HG03139 (cell line): ENCODE results near the gene PTPRG.

Experiments
- ATAC-seq: cut with Tn5 transposase; IDR thresholded peaks from one replicate; pipeline ENCODE4 v1.9.1; 2021; ENCODE audit not compliant: unreplicated experiment

Gene PTPRG

GRCh38 chr3:61648481-61648880 lies 87.1 kb downstream of the PTPRG start:
- ATAC-seq, result no peak

- no peak for ATAC-seq
These were observed 88.2 kb downstream of the PTPRG start for GRCh38 chr3:61649381-61650170.

GRCh38 chr3:61650276-61650675 lies 88.9 kb downstream of the PTPRG start:
- ATAC-seq, result no peak

- no peak for ATAC-seq
These were observed 89.5 kb downstream of the PTPRG start for GRCh38 chr3:61650719-61651410.

GRCh38 chr3:61657689-61658088 lies 96.3 kb downstream of the PTPRG start:
- ATAC-seq, result no peak

- no peak for ATAC-seq
These were observed 101.5 kb downstream of the PTPRG start for GRCh38 chr3:61662861-61663260.

GRCh38 chr3:61663356-61664104 lies 102.2 kb downstream of the PTPRG start:
- no peak for ATAC-seq

GRCh38 chr3:61664105-61664482 lies 102.7 kb downstream of the PTPRG start:
- no peak for ATAC-seq

GRCh38 chr3:61665121-61665520 lies 103.8 kb downstream of the PTPRG start:
- no peak for ATAC-seq

- ATAC-seq, result no peak
These were observed 104.6 kb downstream of the PTPRG start for GRCh38 chr3:61665987-61666386.

GRCh38 chr3:61666615-61667330 lies 105.4 kb downstream of the PTPRG start:
- ATAC-seq, result no peak

GRCh38 chr3:61667383-61667782 lies 106.0 kb downstream of the PTPRG start:
- ATAC-seq, result no peak

- ATAC-seq, result no peak
These were observed 106.4 kb downstream of the PTPRG start for GRCh38 chr3:61667814-61668213.

- ATAC-seq, result no peak
These were observed 107.0 kb downstream of the PTPRG start for GRCh38 chr3:61668317-61668864.

- ATAC-seq, result no peak
These were observed 107.8 kb downstream of the PTPRG start for GRCh38 chr3:61669203-61669602.

- no peak for ATAC-seq
These were observed 108.4 kb downstream of the PTPRG start for GRCh38 chr3:61669668-61670299.

GRCh38 chr3:61673651-61674050 lies 112.3 kb downstream of the PTPRG start:
- no peak for ATAC-seq

- ATAC-seq, result no peak
These were observed 113.2 kb downstream of the PTPRG start for GRCh38 chr3:61674596-61674995.

GRCh38 chr3:61679026-61679425 lies 117.7 kb downstream of the PTPRG start:
- ATAC-seq, result no peak

GRCh38 chr3:61680617-61681016 lies 119.2 kb downstream of the PTPRG start:
- ATAC-seq, result no peak
